Suprapubic skin (tissue), 4 donors: Measurements from ENCODE around the gene METTL25B. TPM values are rescaled to one million over a fixed set of nuclear protein-coding genes. Genes with fewer than 3 reads are reported as not detected.
"Not testable (repeated sequence)": the region's sequence is repeated elsewhere in the genome, so short reads cannot be mapped to it uniquely, and the experiment has no call there.

Experiments
- DNase-seq, 2 donors: peaks; one replicate each; pipeline ENCODE4 v3.0.0-alpha.2; 2019; ENCODE audit warnings: low spot score in 2 of 2
- H3K27ac ChIP-seq: fragments of 200-600 bp; sonication (generic); one replicate; pipeline ENCODE4 v1.5.1; 2019
- H3K27me3 ChIP-seq: fragments of 200-600 bp; sonication (generic); one replicate; pipeline ENCODE4 v1.5.1; 2019
- H3K36me3 ChIP-seq: fragments of 200-600 bp; sonication (generic); one replicate; pipeline ENCODE4 v1.5.1; 2019
- H3K4me1 ChIP-seq: fragments of 200-600 bp; sonication (generic); one replicate; pipeline ENCODE4 v1.5.1; 2019
- H3K4me3 ChIP-seq: fragments of 200-600 bp; sonication (generic); one replicate; pipeline ENCODE4 v1.5.1; 2019; ENCODE audit warnings: mild to moderate bottlenecking
- H3K9me3 ChIP-seq: fragments of 200-600 bp; sonication (generic); one replicate; pipeline ENCODE4 v1.5.1; 2019
- CTCF ChIP-seq, 2 donors: fragments of 200-600 bp in 1 of 2; fragments of 450-650 bp in 1 of 2; sonication (generic) in 1 of 2; IDR thresholded peaks; one replicate each; pipeline ENCODE4 v1.5.1; 2016 to 2019; ENCODE audit warnings: antibody characterized with exemption in 2 of 2, mild to moderate bottlenecking in 1 of 2, moderate library complexity in 1 of 2
- EP300 ChIP-seq: sonication (generic); formaldehyde crosslinking; IDR thresholded peaks from one replicate; pipeline ENCODE4 v1.6.1; 2017; ENCODE audit warnings: antibody characterized with exemption
- POLR2A ChIP-seq, 2 donors: fragments of 450-650 bp; IDR thresholded peaks; one replicate each; pipeline ENCODE4 v1.6.1; 2017; ENCODE audit warnings: antibody characterized with exemption in 2 of 2, mild to moderate bottlenecking in 2 of 2, moderate library complexity in 2 of 2
- POLR2AphosphoS5 ChIP-seq, 3 donors: sonication (generic); formaldehyde crosslinking; IDR thresholded peaks; one replicate each; pipeline ENCODE4 v1.6.1; 2017; ENCODE audit warnings: antibody characterized with exemption in 3 of 3
- WGBS: methylation state at CpG from one replicate; pipeline ENCODE4 v1.1.5; 2018; 5-methylcytosine and 5-hydroxymethylcytosine counted together
- total RNA-seq, 4 donors: library from RNA; depleted of rRNA; stranded (reverse); fragments of >200 nt; gene quantifications; one replicate each; pipeline ENCODE4 v1.1.0, GENCODE V29; 2016

Gene METTL25B
- total RNA-seq, 4 donors from 2014 or later = 20.7 to 40.3 (median 34.2) TPM

- Histone ChIP-seq H3K9me3 (no peaks in the 10 kb centered on the region), H3K27me3 (no peaks in the 10 kb centered on the region), H3K27ac (no peak overlapping the region), H3K4me3 (no peak overlapping the region), H3K36me3 (no peaks in the 10 kb centered on the region), H3K4me1 (peaks cover 19% of the 10 kb centered on the region)
- no peak for DNase-seq
- TF ChIP-seq CTCF (IDR thresholded peaks at IDR 0.05) = no peak
- TF ChIP-seq POLR2AphosphoS5 (IDR thresholded peaks at IDR 0.05) = no peak
- no peak for TF ChIP-seq EP300
- TF ChIP-seq POLR2A (IDR thresholded peaks at IDR 0.05) = no peak
- WGBS = 69% methylated on average over 5 of the region's 5 CpGs
Observed at GRCh38 chr1:156755527-156755950, 27.3 kb downstream of the METTL25B start.

GRCh38 chr1:156756355-156756754, 28.1 kb downstream of the METTL25B start:
- Histone ChIP-seq H3K27me3 (no peaks in the 10 kb centered on the region), H3K4me1 (peaks cover 19% of the 10 kb centered on the region), H3K9me3 (no peaks in the 10 kb centered on the region), H3K36me3 (no peaks in the 10 kb centered on the region), H3K4me3 (no peak overlapping the region), H3K27ac (no peak overlapping the region)
- DNase-seq = no peak
- TF ChIP-seq POLR2AphosphoS5 (IDR thresholded peaks at IDR 0.05) = no peak
- WGBS = 81% methylated on average over 1 of the region's 1 CpG

GRCh38 chr1:156757572-156758253, 29.4 kb downstream of the METTL25B start:
- not testable (repeated sequence) for H3K27me3 ChIP-seq, H3K36me3 ChIP-seq, DNase-seq, H3K4me3 ChIP-seq, H3K27ac ChIP-seq, H3K9me3 ChIP-seq
- 88% methylated on average over 10 of the region's 10 CpGs for WGBS
- peaks cover 13% of the 10 kb centered on the region for H3K4me1 ChIP-seq

- Histone ChIP-seq H3K9me3 (no peaks in the 10 kb centered on the region), H3K27me3 (no peaks in the 10 kb centered on the region), H3K36me3 (no peaks in the 10 kb centered on the region), H3K4me3 (no peak overlapping the region), H3K4me1 (no peaks in the 10 kb centered on the region), H3K27ac (no peak overlapping the region)
- DNase-seq = no peak
- TF ChIP-seq CTCF (IDR thresholded peaks at IDR 0.05) = no peak
- no peak for TF ChIP-seq POLR2A (IDR thresholded peaks at IDR 0.05)
- TF ChIP-seq EP300 = no peak
- no peak for TF ChIP-seq POLR2AphosphoS5 (IDR thresholded peaks at IDR 0.05)
- 64% methylated on average over 6 of the region's 6 CpGs for WGBS
Observed at GRCh38 chr1:156760092-156760795, 32.0 kb downstream of the METTL25B start.

- H3K27me3 ChIP-seq = no peaks in the 10 kb centered on the region
- peaks cover 3% of the 10 kb centered on the region for H3K4me1 ChIP-seq
- TF ChIP-seq POLR2AphosphoS5 (IDR thresholded peaks at IDR 0.05) = no peak
- no peak for TF ChIP-seq CTCF (IDR thresholded peaks at IDR 0.05)
- no peak for TF ChIP-seq POLR2A (IDR thresholded peaks at IDR 0.05)
- no peak for TF ChIP-seq EP300
- no peak overlapping the region for H3K4me3 ChIP-seq
- no peaks in the 10 kb centered on the region for H3K9me3 ChIP-seq
- DNase-seq = no peak
- H3K36me3 ChIP-seq = no peaks in the 10 kb centered on the region
- H3K27ac ChIP-seq = no peak overlapping the region
- 66% methylated on average over 4 of the region's 4 CpGs for WGBS
Observed at GRCh38 chr1:156760796-156761104, 32.5 kb downstream of the METTL25B start.

GRCh38 chr1:156765136-156765535, 36.9 kb downstream of the METTL25B start:
- peaks cover 33% of the 10 kb centered on the region for H3K4me1 ChIP-seq
- H3K27ac ChIP-seq, H3K4me3 ChIP-seq, H3K9me3 ChIP-seq, H3K36me3 ChIP-seq, H3K27me3 ChIP-seq: not testable (repeated sequence)
- peak in 1 of 2 donors; percentile 24 for DNase-seq
- 97% methylated on average over 15 of the region's 15 CpGs for WGBS
